Karpas-422 (cell line): Measurements from ENCODE around the gene AQP12A. TPM values are rescaled to one million over a fixed set of nuclear protein-coding genes. Genes with fewer than 3 reads are reported as not detected.
"Not testable (repeated sequence)": the region's sequence is repeated elsewhere in the genome, so short reads cannot be mapped to it uniquely, and the experiment has no call there.

ENCODE experiments used
- DNase-seq: peaks from one replicate; pipeline ENCODE4 v3.0.0-alpha.2; 2015
- H2AFZ ChIP-seq: fragments of 200-600 bp; sonication (generic); 2 replicates; pipeline ENCODE4 v1.6.1; 2014; ENCODE audit warnings: antibody characterized with exemption, low read length, mixed read lengths
- H3K27ac ChIP-seq: fragments of 200-600 bp; sonication (generic); 2 replicates; pipeline ENCODE4 v1.5.1; 2014; ENCODE audit warnings: mild to moderate bottlenecking, low read length, moderate library complexity
- H3K27me3 ChIP-seq: fragments of 200-600 bp; sonication (generic); 2 replicates; pipeline ENCODE4 v1.6.1; 2014; ENCODE audit warnings: low read length, mixed read lengths
- H3K36me3 ChIP-seq: fragments of 200-600 bp; sonication (generic); 2 replicates; pipeline ENCODE4 v1.6.1; 2014; ENCODE audit warnings: low read length, mixed read lengths; ENCODE audit not compliant: insufficient read depth
- H3K4me1 ChIP-seq: fragments of 200-600 bp; sonication (generic); 2 replicates; pipeline ENCODE4 v1.6.1; 2014; ENCODE audit warnings: mild to moderate bottlenecking, low read length, mixed read lengths
- H3K4me2 ChIP-seq: fragments of 200-600 bp; sonication (generic); 2 replicates; pipeline ENCODE4 v1.6.1; 2014; ENCODE audit warnings: low read length, low read depth, mild to moderate bottlenecking; ENCODE audit not compliant: poor library complexity, severe bottlenecking
- H3K4me3 ChIP-seq: fragments of 200-600 bp; sonication (generic); 2 replicates; pipeline ENCODE4 v1.5.1; 2014; ENCODE audit warnings: mild to moderate bottlenecking, antibody characterized with exemption, low read length, mixed read lengths
- H3K79me2 ChIP-seq: fragments of 200-600 bp; sonication (generic); 2 replicates; pipeline ENCODE4 v1.6.1; 2014; ENCODE audit warnings: mild to moderate bottlenecking, low read length, mixed read lengths
- H3K9ac ChIP-seq: fragments of 200-600 bp; sonication (generic); 2 replicates; pipeline ENCODE4 v1.6.0; 2014; ENCODE audit warnings: low read length
- H3K9me2 ChIP-seq: fragments of 200-600 bp; sonication (generic), shearing (Covaris generic); replicated peaks from 2 replicates; pipeline ENCODE4 v1.6.0; 2014; ENCODE audit warnings: mild to moderate bottlenecking, low read length, moderate library complexity; ENCODE audit not compliant: insufficient read depth
- H3K9me3 ChIP-seq: fragments of 300-700, 200-600 bp; sonication (generic); 2 replicates; pipeline ENCODE4 v1.6.1; 2014; ENCODE audit warnings: low read length, mixed read lengths
- H4K20me1 ChIP-seq: fragments of 200-600 bp; sonication (generic); 2 replicates; pipeline ENCODE4 v1.6.1; 2014; ENCODE audit warnings: mild to moderate bottlenecking, antibody characterized with exemption, low read length, low read depth; ENCODE audit not compliant: insufficient read depth
- total RNA-seq: library from RNA; depleted of rRNA; stranded (reverse); fragments of >200 nt; shearing (Covaris generic); gene quantifications from 2 replicates; pipeline ENCODE4 v1.2.3, GENCODE V29; 2014; ENCODE audit warnings: low replicate concordance

AQP12A gene
- total RNA-seq, 1 experiment from 2014 or later = not detected

DNA sequence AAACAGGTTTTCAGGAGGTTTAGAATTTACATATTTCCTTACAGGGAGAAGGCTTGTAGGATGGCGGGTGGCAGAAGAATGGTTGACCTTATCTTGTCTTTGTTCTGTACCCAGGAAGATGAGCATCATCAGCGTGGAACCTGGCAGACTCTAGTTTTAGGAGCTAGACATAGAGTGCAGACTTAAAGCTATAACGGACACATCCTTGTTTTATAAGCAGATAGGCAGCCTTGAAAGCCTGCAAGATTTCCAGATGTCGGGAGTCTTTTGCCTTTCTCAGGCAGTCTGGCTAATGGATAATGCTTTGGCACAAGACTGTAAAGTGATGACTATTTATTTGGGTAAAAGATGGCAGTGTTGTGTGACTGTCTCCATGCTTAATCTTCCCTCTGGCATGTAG, 20.7 kb upstream of the AQP12A start:
- H3K9me2 ChIP-seq = no peaks in the 10 kb centered on the region
- H2AFZ ChIP-seq = no peak overlapping the region
- H3K79me2 ChIP-seq = no peaks in the 10 kb centered on the region
- H3K27ac ChIP-seq = no peak overlapping the region
- no peaks in the 10 kb centered on the region for H3K4me1 ChIP-seq
- no peak overlapping the region for H3K9ac ChIP-seq
- no peaks in the 10 kb centered on the region for H3K36me3 ChIP-seq
- H3K27me3 ChIP-seq = no peaks in the 10 kb centered on the region
- no peak overlapping the region for H3K4me2 ChIP-seq
- H4K20me1 ChIP-seq = no peaks in the 10 kb centered on the region
- H3K9me3 ChIP-seq = no peaks in the 10 kb centered on the region
- H3K4me3 ChIP-seq = no peak overlapping the region
- no peak for DNase-seq

- Histone ChIP-seq H3K4me1 (no peaks in the 10 kb centered on the region), H3K36me3 (no peaks in the 10 kb centered on the region), H3K9ac (no peak overlapping the region), H4K20me1 (no peaks in the 10 kb centered on the region), H2AFZ (no peak overlapping the region), H3K4me2 (no peak overlapping the region), H3K4me3 (no peak overlapping the region), H3K9me2 (no peaks in the 10 kb centered on the region), H3K79me2 (no peaks in the 10 kb centered on the region), H3K27me3 (no peaks in the 10 kb centered on the region), H3K9me3 (no peaks in the 10 kb centered on the region), H3K27ac (no peak overlapping the region)
- no peak for DNase-seq
Observed at GRCh38 chr2:240672076-240672700, 19.5 kb upstream of the AQP12A start.

- Histone ChIP-seq H3K9me3 (no peaks in the 10 kb centered on the region), H3K9ac (no peak overlapping the region), H3K4me2 (no peak overlapping the region), H3K36me3 (no peaks in the 10 kb centered on the region), H3K27ac (no peak overlapping the region), H3K4me1 (no peaks in the 10 kb centered on the region), H2AFZ (no peak overlapping the region), H4K20me1 (no peaks in the 10 kb centered on the region), H3K4me3 (no peak overlapping the region), H3K79me2 (no peaks in the 10 kb centered on the region), H3K27me3 (no peaks in the 10 kb centered on the region), H3K9me2 (no peaks in the 10 kb centered on the region)
- no peak for DNase-seq
Observed at GRCh38 chr2:240672701-240673190, 18.9 kb upstream of the AQP12A start.

- not testable (repeated sequence) for H3K9me2 ChIP-seq, H3K9me3 ChIP-seq, H3K4me1 ChIP-seq, DNase-seq, H3K4me2 ChIP-seq, H2AFZ ChIP-seq, H3K9ac ChIP-seq, H3K27ac ChIP-seq, H4K20me1 ChIP-seq, H3K4me3 ChIP-seq, H3K27me3 ChIP-seq, H3K79me2 ChIP-seq, H3K36me3 ChIP-seq
Observed at GRCh38 chr2:240674461-240675184, 17.0 kb upstream of the AQP12A start.

DNA sequence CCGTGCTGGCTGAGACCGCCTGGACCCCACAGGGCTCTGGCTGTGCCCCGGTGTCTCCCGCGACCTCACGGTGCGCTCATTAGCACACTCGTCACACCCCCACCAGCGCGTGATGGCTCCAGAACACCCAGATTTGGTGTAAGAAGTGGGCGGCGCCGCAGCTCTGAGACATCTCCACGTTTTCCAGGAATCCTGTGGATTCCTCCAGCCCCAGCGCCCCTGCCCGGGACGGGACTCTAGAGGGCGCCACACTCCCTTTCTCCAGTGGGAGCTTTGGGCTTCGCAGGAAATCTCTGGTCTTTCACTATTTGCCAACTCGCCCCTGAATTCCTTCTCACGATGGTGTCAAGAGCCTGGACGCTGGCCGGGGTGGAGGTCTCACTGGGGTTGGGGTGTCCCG, 16.3 kb upstream of the AQP12A start:
- not testable (repeated sequence) for H3K79me2 ChIP-seq, H3K9me2 ChIP-seq, H3K4me3 ChIP-seq, DNase-seq, H3K4me2 ChIP-seq, H2AFZ ChIP-seq, H3K36me3 ChIP-seq, H3K27ac ChIP-seq, H3K4me1 ChIP-seq, H4K20me1 ChIP-seq, H3K27me3 ChIP-seq, H3K9ac ChIP-seq, H3K9me3 ChIP-seq

GRCh38 chr2:240678043-240678442, 13.6 kb upstream of the AQP12A start:
- H2AFZ ChIP-seq, H3K4me1 ChIP-seq, H3K27ac ChIP-seq, H3K4me3 ChIP-seq, H3K79me2 ChIP-seq, H3K27me3 ChIP-seq, H3K4me2 ChIP-seq, H3K9me2 ChIP-seq, DNase-seq, H4K20me1 ChIP-seq, H3K9ac ChIP-seq, H3K9me3 ChIP-seq, H3K36me3 ChIP-seq: not testable (repeated sequence)

- H3K27ac ChIP-seq, H4K20me1 ChIP-seq, H3K9me2 ChIP-seq, H3K4me2 ChIP-seq, H3K9me3 ChIP-seq, DNase-seq, H3K27me3 ChIP-seq, H3K9ac ChIP-seq, H3K4me3 ChIP-seq, H3K4me1 ChIP-seq, H2AFZ ChIP-seq, H3K79me2 ChIP-seq, H3K36me3 ChIP-seq: not testable (repeated sequence)
Observed at GRCh38 chr2:240678909-240679308, 12.8 kb upstream of the AQP12A start.

DNA sequence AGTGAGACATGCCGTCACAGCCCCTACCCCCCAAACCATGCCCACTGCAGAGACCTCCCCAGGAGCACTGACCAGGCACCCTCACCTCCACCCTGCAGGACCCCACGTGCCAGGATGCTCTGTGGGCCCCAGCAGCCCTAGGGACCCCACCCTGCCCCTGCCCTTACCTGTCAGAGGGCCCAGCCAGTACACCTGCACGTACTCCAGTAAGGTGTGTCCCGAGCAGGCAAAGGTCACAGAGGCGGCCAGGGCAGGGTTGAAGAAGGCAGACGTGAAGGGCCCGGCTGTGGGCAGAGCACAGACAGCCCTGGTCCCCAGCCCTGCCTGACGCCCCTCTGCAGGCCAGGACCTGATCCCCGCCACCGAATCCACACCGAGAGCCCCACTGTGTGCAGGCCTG, 11.5 kb upstream of the AQP12A start:
- not testable (repeated sequence) for H3K4me2 ChIP-seq, H4K20me1 ChIP-seq, H3K27ac ChIP-seq, H3K9me2 ChIP-seq, H3K27me3 ChIP-seq, DNase-seq, H2AFZ ChIP-seq, H3K79me2 ChIP-seq, H3K4me3 ChIP-seq, H3K9me3 ChIP-seq, H3K36me3 ChIP-seq, H3K4me1 ChIP-seq, H3K9ac ChIP-seq
